ENCODE data around the gene NEURL1.

DNA sequence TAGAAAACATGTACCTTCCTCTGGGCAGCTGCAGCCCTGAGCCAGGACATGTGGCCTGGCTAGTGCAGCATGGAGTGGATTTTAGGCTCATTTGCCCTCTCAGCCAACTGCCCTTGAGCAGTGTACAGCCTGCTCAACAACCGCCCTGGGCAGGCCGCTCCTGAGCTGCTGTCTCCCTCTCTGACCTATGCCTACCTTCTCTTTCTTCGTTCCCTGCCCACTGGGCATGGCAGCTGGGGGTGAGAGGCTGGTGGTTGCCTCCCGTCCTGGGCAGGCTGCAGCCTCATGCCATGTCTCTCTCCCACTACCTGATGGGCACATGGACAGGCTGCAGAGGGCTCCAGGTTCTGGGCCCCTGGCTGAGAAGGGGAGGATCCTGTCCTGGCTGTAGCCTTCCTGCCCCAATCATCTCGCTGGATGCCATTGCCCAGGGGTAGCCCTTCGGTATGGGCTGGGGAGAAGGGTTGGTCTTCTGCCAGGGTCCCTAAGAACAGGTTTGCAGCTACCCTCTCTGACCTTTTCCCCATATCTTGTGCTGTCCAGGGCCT is 97.3 kb downstream of the NEURL1 start:
- TF ChIP-seq GATA3 (IDR thresholded peaks at IDR 0.05; ENCODE audit: low read depth, low read length): no peak
- TF ChIP-seq GATA2 (IDR thresholded peaks at IDR 0.05; ENCODE audit: low read depth, low read length): no peak

Data from SH-SY5Y (cell line).